ENCODE data around the gene FAM221B.

Gene FAM221B

DNA sequence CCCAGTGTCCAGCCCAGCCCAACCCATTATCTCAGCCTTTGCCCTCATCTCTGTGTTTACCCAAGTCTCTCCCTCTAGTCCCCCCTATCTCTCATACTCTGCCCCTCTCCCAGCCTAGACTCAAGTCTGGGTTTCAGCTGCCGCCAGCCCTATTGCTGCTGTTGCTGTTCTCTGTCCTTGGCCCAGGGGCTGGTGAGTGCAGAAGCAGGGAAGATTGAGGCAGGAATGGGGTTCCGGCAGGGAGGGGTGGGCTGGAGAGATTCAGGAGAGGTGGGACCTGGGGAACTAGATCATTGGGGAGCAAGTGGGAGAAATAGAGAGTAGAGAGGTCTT lies 1.2 kb upstream of the FAM221B start:
- Histone ChIP-seq H3K79me2 (ENCODE audit: insufficient read depth, low read length) (no peaks in the 10 kb centered on the region), H3K36me3 (ENCODE audit: low read length) (no peaks in the 10 kb centered on the region), H2AFZ (ENCODE audit: low read depth, low read length, severe bottlenecking) (peak overlapping the region; percentile 97), H3K4me2 (ENCODE audit: low read depth, low read length, poor library complexity, severe bottlenecking) (peak overlapping the region; percentile 91), H3F3A (ENCODE audit: insufficient read depth) (no peaks in the 10 kb centered on the region), H4K20me1 (ENCODE audit: low read depth, low read length) (no peaks in the 10 kb centered on the region), H3K9me3 (ENCODE audit: insufficient read depth, low read length) (no peaks in the 10 kb centered on the region), H3K4me3 (ENCODE audit: insufficient read depth, low read length, poor library complexity, severe bottlenecking) (peak overlapping the region; percentile 79), H3K9me2 (replicated peaks; ENCODE audit: insufficient read depth, low read length) (no peaks in the 10 kb centered on the region), H3K9ac (ENCODE audit: low read length) (peak overlapping the region; percentile 60), H3K27ac (ENCODE audit: low read depth, low read length) (no peak overlapping the region), H3K27me3 (ENCODE audit: low read length) (no peaks in the 10 kb centered on the region)
- TF ChIP-seq, protein P1, sequence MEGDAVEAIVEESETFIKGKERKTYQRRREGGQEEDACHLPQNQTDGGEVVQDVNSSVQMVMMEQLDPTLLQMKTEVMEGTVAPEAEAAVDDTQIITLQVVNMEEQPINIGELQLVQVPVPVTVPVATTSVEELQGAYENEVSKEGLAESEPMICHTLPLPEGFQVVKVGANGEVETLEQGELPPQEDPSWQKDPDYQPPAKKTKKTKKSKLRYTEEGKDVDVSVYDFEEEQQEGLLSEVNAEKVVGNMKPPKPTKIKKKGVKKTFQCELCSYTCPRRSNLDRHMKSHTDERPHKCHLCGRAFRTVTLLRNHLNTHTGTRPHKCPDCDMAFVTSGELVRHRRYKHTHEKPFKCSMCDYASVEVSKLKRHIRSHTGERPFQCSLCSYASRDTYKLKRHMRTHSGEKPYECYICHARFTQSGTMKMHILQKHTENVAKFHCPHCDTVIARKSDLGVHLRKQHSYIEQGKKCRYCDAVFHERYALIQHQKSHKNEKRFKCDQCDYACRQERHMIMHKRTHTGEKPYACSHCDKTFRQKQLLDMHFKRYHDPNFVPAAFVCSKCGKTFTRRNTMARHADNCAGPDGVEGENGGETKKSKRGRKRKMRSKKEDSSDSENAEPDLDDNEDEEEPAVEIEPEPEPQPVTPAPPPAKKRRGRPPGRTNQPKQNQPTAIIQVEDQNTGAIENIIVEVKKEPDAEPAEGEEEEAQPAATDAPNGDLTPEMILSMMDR (IDR thresholded peaks at IDR 0.05; ENCODE audit: insufficient read depth, low read length, poor library complexity, severe bottlenecking) = no peak
- TF ChIP-seq EZH2phosphoT487 (conservative IDR thresholded peaks at IDR 0.05; ENCODE audit: low read length) = no peak

DNA sequence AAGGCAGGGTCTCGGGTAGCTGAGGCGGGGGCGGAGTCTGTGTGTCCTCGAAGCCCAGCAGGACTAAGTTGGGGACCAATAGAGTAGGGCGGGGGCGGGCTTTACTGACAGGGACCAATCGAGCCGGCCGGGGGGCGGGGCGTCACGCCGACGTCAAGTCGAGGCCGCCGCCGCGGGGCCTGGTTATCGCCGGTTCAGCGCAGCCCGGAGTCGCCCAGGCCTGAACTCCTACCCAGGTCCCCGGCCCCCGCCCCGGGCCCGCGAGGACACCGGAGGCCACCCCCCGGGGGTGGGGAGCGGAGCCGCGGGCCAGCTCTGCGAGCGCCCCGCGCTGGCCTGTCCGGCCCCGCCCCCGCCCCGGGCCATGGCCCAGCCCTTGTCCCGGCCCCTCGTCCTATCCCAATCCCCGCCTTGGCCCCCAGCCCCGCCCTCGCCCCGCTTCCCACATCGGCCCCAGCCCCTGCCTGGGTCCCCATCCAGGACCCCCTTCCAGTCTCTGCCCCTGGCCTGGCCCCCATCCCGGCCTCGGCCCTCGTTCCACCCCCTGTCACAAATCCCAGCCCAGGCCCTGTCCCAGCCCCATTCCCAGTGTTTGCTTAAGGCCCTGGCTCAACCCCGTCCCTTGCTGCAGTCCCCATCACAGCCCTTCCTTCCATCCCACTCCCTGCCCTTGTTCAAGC lies 692 bp upstream of the FAM221B start, which contains the start of gene TMEM8B:
Gene TMEM8B (plus strand): TSS at position 145 of the 680 bp plus-strand sequence. CDS start 220 bp downstream, at position 365.
- H3K4me2 ChIP-seq (ENCODE audit: low read depth, low read length, poor library complexity, severe bottlenecking) = peak within 1 kb of the TSS; percentile 91
- H4K20me1 ChIP-seq (ENCODE audit: low read depth, low read length) = no peaks in the 10 kb centered on the region
- peak within 1 kb of the TSS; percentile 60 for H3K9ac ChIP-seq (ENCODE audit: low read length)
- H3K4me3 ChIP-seq (ENCODE audit: insufficient read depth, low read length, poor library complexity, severe bottlenecking) = peak within 1 kb of the TSS; percentile 79
- peak within 1 kb of the TSS; percentile 97 for H2AFZ ChIP-seq (ENCODE audit: low read depth, low read length, severe bottlenecking)
- H3K27ac ChIP-seq (ENCODE audit: low read depth, low read length) = no peak within 1 kb of the TSS
- no peaks in the 10 kb centered on the region for H3K9me3 ChIP-seq (ENCODE audit: insufficient read depth, low read length)
- no peaks in the 10 kb centered on the region for H3F3A ChIP-seq (ENCODE audit: insufficient read depth)
- H3K9me2 ChIP-seq (replicated peaks; ENCODE audit: insufficient read depth, low read length) = no peaks in the 10 kb centered on the region
- H3K36me3 ChIP-seq (ENCODE audit: low read length) = no peaks in the 10 kb centered on the region
- no peaks in the 10 kb centered on the region for H3K79me2 ChIP-seq (ENCODE audit: insufficient read depth, low read length)
- H3K27me3 ChIP-seq (ENCODE audit: low read length) = no peaks in the 10 kb centered on the region
- TF ChIP-seq, protein P1 (IDR thresholded peaks at IDR 0.05; ENCODE audit: insufficient read depth, low read length, poor library complexity, severe bottlenecking) = no peak
- no peak for TF ChIP-seq EZH2phosphoT487 (conservative IDR thresholded peaks at IDR 0.05; ENCODE audit: low read length)

DNA sequence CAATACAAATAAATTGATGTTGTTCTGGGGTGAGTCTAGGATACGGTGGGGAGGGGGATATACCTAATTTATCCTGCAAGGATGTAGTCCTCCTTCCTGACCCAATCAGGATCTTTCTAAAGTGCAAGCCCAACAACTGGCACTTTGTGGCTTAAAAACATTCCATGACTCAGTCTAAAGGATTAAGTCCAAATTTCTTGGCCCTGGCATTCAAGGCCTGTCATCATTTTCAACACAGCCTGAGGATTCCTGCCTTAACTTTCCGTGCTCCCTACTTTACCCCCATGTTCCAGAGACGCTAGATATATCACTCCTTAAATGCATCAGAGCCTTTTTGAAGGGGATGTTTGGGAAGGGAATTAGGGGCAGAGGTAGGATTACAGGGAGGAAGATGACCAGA lies 1.0 kb downstream of the FAM221B start:
- Histone ChIP-seq H4K20me1 (ENCODE audit: low read depth, low read length) (no peaks in the 10 kb centered on the region), H2AFZ (ENCODE audit: low read depth, low read length, severe bottlenecking) (no peak overlapping the region), H3K9ac (ENCODE audit: low read length) (no peak overlapping the region), H3K27me3 (ENCODE audit: low read length) (no peaks in the 10 kb centered on the region), H3K4me2 (ENCODE audit: low read depth, low read length, poor library complexity, severe bottlenecking) (no peak overlapping the region), H3K27ac (ENCODE audit: low read depth, low read length) (no peak overlapping the region), H3K79me2 (ENCODE audit: insufficient read depth, low read length) (no peaks in the 10 kb centered on the region), H3K9me3 (ENCODE audit: insufficient read depth, low read length) (no peaks in the 10 kb centered on the region), H3K9me2 (replicated peaks; ENCODE audit: insufficient read depth, low read length) (no peaks in the 10 kb centered on the region), H3K4me3 (ENCODE audit: insufficient read depth, low read length, poor library complexity, severe bottlenecking) (no peak overlapping the region), H3K36me3 (ENCODE audit: low read length) (no peaks in the 10 kb centered on the region), H3F3A (ENCODE audit: insufficient read depth) (no peaks in the 10 kb centered on the region)
- no peak for TF ChIP-seq EZH2phosphoT487 (conservative IDR thresholded peaks at IDR 0.05; ENCODE audit: low read length)
- TF ChIP-seq, protein P1 (IDR thresholded peaks at IDR 0.05; ENCODE audit: insufficient read depth, low read length, poor library complexity, severe bottlenecking) = no peak
